Embryonic facial prominence (tissue), 1 donor: ENCODE measurements around the gene SLX4IP.

ENCODE experiments used
- DNase-seq: peaks from one replicate; pipeline ENCODE4 v3.0.0-alpha.2; 2016; ENCODE audit errors: extremely low spot score

The SLX4IP gene

DNA sequence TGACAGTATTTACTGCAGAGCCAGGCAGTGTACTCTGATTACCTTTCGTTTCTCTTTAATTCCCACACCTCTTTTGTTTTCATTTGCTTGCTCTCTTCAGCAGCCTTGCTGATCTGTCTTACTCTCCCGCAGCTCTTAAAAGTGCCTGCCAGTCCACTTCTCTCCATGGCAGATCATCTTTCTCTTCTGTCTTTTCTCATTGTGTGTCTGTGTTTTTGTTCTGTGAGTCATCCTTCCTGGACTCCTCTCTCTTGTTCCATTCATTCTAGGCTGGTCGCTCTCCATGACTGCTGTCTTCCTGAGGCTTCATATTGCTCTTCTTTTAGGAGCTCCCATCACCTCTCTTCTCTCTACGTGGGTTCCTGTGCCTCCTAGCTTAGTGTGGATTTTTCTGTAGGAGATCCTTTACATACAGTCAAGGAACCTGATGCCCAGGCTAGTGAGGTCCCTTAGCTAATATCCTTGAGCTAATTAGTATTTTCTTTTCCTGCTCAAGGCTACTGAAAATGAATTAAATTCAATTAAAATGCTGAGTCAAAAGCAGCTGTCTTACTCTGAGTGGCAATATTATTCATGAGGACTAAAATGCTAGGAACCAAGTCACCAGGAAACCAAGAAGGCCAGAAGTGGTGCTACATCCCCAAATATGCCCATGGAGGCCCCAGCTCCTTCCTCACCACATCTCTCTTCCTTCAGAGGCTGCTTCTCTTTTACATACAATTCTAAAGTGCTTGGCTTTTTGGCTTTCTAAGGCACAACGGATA is 86.1 kb downstream of the SLX4IP start:
- DNase-seq = no peak

DNA sequence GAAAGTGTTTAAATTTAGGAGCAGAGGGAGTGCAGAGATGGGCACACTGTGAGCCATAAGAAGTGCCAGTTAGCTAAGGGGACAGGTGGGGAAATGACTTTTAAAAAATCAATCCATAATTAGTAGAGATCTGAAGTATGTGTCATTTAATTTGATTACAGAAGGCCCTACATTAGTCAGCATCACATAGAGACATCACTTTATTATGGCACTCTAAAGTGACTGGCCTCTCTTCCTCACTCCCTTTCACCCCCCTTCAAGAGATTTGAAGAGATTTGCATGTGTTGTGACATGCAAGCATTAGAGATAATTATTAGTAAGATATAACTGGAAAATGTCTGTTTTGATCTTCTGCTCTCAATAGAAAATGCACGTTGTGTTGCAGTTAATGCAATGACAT is 86.7 kb downstream of the SLX4IP start:
- DNase-seq = no peak

DNA sequence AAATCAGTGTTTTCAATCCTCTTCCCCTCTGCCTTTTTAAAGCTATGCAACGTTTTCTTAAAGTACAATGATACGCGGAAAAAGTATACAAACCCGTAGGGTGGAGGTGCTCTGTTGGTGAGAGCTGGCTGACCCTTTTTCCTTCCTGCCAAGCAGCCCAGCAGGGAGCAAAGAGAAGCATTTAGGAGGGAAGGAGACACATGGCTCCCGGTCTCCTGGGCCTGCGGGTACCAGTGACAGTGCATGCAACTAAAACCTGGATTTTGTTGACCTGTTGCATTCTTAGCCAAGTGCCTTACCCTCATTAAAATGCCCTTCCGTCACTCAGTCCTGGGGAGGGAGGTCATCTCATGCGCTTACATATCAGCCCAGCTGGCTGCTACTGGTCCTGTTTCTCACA is 87.2 kb downstream of the SLX4IP start:
- no peak for DNase-seq

- no peak for DNase-seq
These were observed 88.3 kb downstream of the SLX4IP start for GRCh38 chr20:10523443-10523842.

- no peak for DNase-seq
These were observed 89.0 kb downstream of the SLX4IP start for GRCh38 chr20:10524034-10524476.

GRCh38 chr20:10524643-10525042 is 89.5 kb downstream of the SLX4IP start:
- DNase-seq = no peak

DNA sequence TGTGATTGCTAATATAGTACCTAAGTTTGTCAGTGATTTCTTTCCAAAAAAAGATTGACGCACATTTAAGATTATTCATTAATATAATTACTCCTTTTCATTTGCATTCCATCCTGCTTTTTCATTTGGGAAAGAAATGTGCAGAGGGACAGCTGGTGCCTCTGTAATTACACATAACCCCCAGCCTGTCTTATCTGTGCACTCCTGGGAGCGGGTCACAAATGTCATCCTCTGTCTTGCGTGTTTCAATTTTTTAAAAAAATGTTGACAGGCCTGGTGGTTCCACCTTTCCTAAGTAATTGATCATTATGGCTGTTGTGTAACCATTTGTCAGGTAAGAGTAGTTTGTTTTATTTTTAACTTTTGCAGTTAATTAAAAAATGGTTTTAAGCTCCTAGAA is 92.7 kb downstream of the SLX4IP start:
- no peak for DNase-seq

DNA sequence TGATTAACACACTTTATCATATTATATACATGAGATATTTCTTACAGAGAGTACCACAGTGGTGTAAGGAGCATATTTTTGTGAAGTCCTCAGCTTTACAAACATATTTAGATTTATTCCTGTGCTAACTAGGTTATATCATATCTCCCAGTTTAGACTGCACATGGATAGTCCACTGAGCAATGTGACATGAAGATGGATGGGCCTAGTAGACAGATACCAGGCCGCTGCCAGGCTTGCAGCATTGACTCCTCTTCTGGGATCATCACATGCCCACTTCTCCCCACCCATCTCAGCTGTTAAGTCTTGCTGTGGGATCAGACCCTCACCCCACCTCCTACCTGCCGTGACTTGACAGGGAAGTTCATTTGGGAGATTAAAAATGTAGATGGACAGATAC is 95.8 kb downstream of the SLX4IP start:
- DNase-seq = no peak

- DNase-seq = no peak
These were observed 96.7 kb downstream of the SLX4IP start for GRCh38 chr20:10531848-10532247.

- no peak for DNase-seq
These were observed 97.3 kb downstream of the SLX4IP start for GRCh38 chr20:10532361-10532760.

DNA sequence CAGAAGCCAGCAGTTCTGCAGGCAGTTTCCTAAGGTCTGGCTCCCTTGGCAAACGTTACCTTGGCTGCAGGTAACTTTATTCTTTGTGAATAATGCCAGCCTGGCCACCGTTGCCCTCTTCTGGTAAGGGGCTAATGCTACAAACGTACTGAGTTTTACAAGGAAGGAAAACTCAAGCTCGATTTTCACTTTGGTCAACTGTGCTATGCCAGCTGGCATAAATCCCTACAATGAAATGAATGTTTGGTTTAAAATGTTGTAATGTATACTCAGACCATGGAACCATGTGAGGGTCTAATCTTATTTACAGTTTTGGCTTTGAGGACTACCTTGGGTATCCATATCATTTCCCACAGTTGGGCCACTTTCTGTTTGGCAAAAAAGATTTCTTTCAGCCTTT is 101.4 kb downstream of the SLX4IP start:
- DNase-seq = peak; percentile 39

- no peak for DNase-seq
These were observed 102.9 kb downstream of the SLX4IP start for GRCh38 chr20:10537850-10538480.

GRCh38 chr20:10538768-10539167 is 103.7 kb downstream of the SLX4IP start:
- DNase-seq = no peak

DNA sequence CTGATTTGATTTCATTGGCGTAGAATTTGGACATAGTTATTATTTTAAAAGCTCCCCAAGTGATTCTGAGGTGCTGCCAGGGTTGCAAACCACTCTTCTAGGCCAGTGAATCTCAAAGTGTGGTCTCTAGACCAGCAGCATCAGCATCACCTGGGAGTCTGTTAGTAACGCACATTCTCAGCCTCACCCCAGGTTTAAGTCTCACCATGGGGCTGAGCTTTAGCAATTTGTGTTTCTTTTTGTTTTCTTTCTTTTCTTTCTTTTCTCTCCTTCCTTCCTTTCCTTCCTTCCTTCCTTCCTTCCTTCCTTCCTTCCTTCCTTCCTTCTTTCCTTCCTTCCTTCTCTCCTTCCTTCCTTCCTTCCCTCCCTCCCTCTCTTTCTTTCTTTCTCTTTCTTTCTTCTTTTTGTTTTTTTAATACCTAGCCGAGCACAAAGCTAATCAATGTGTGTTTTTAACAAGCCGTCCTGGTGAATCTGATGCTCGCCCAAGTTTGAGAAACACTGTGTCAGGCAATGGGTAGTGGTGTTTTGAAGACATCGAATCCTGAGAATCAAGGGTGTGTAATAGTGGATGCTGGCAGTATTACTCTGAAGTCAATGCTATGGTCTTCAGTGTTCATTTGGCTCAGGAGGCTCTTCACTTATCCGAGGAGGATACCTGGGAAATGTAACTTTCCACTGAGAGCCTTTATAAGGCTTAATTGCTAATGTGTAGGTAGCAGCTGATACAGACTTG is 104.9 kb downstream of the SLX4IP start:
- no peak for DNase-seq

DNA sequence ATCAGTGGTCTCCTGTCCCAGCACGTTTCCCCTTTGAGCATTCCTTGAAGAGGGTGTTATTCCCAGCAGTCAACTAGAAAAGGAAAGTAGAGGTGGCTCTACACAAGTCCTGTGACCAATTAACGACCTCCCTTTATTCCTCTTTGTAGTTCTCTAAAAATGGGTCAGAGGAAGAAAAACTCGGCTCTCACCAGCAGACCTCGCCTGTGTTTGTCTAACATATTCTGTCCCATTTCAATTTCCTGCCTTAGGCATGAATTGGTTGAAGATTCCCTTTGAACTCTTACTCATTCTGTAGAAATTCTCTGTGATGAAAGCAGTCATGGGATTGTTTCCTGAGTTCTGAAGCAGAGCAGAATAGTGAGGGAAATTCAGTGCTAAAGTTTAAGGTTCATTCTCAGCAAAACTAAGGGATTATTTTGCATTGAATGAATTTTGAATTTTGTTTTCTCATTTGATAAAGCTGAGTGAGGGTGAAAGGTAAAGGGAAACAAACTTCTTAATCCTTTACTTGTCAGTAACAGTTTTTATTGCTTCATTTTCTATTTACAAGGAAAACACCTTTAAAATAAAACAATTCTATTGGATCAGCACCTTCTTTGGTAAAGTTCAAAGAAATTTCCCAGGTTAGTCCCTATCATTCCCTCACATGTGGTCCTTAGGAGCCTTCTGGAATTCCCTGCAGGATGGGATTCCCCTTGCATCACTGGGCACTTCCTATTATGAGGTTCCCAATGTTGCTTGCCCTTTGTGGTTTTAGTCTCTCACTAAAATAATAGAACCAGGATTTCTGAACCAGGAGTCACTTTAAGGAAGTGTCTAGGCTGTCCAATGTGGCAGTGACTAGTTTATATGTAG is 105.8 kb downstream of the SLX4IP start:
- no peak for DNase-seq

- no peak for DNase-seq
These were observed 106.7 kb downstream of the SLX4IP start for GRCh38 chr20:10541668-10542411.

GRCh38 chr20:10542442-10542841 is 107.3 kb downstream of the SLX4IP start:
- no peak for DNase-seq

DNA sequence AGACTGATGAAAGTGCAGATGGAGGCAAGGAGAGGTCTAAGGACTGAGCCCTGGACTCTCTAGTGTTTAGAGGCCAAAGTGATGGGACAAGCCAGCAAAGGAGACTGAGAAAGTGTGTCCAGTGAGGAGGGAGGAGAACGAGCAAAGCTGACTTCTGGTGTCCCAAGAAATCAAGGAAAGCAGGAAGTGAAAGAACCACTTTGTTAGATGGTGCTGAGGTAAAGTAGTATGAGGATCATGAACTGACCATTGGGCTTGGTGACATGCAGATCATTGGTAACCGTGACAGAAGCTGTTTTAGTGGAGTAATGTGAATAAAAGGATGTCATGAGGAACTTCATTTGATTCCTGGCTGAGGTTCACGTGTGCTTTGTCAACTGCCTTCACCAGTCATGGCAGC is 108.4 kb downstream of the SLX4IP start:
- DNase-seq = no peak

DNA sequence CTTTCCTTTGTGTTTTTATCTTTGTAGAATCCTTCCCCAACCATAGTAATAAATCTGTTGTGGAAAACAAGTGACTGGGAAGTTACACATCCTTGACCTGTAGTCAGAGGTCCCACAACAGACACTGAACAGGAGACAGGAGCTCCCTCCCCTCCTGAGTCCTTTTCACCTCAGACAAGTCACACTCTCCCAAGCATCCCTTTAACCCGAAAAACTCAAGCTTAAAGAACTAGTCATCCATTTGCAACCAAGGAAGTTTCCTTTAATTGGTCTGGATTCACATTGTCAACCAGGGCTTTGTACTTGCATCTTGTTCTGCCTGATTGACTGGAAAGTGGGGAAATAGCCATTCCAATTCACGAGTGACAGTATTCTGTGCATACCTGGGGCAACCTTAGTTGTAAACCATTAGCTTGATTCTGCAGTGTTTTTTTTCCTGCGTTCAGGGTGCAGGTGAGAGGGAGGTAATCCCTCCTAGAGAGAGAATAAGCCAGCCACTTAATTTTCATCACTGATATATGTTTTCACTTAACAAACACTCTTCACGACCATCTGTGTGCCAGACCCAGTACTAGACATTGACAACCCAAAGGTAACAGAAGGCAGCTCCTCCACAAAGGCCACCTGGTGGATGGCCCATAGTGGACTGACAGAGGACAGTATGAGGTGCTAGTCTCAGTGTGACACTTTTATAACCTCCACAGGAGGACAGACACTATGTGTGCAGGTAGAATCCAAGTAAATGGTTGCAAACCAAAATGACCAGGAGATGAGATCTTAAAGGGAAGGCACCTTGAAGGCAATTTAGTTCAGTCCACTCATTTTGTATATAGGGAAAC is 112.4 kb downstream of the SLX4IP start:
- no peak for DNase-seq

DNA sequence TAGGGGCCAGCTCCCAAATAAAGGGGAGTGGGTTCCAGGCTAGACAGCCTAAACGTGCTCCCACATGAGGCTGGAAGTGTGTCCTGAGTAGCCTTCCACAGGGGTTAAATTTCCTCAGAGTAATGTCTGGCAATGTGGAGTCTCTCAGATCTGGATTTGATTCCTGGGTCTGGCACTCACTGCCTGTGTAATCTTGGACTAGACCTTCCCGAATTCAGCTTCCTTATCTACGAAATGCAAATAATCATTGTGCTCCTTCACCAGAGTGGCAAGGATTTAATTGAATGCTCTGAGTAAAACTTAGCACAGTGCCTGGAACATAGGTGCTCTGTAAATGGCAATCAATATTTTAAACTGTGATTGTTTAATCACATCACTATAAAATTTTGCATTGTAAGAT is 114.4 kb downstream of the SLX4IP start:
- no peak for DNase-seq
